Coronary artery (tissue), 2 donors: ENCODE measurements around the gene SLC26A4.

ENCODE experiments used
- DNase-seq: peaks from one replicate; pipeline ENCODE4 v3.0.0-alpha.2; 2017; ENCODE audit warnings: low spot score
- H3K27ac ChIP-seq, 2 donors: fragments of 200-600 bp; sonication (generic); one replicate each; pipeline ENCODE4 v1.5.1; 2016 to 2019
- H3K4me3 ChIP-seq: fragments of 200-600 bp; sonication (generic); 2 replicates; pipeline ENCODE4 v1.5.1; 2016; ENCODE audit warnings: mild to moderate bottlenecking, moderate library complexity
- CTCF ChIP-seq: fragments of 200-600 bp; sonication (generic); IDR thresholded peaks from one replicate; pipeline ENCODE4 v1.5.1; 2019; ENCODE audit warnings: antibody characterized with exemption

The SLC26A4 gene

GRCh38 chr7:107659666-107660065 lies 962 bp upstream of the SLC26A4 start:
- no peak for DNase-seq
- no peak overlapping the region for H3K4me3 ChIP-seq
- no peak for TF ChIP-seq CTCF
- H3K27ac ChIP-seq: no peak overlapping the region

DNA sequence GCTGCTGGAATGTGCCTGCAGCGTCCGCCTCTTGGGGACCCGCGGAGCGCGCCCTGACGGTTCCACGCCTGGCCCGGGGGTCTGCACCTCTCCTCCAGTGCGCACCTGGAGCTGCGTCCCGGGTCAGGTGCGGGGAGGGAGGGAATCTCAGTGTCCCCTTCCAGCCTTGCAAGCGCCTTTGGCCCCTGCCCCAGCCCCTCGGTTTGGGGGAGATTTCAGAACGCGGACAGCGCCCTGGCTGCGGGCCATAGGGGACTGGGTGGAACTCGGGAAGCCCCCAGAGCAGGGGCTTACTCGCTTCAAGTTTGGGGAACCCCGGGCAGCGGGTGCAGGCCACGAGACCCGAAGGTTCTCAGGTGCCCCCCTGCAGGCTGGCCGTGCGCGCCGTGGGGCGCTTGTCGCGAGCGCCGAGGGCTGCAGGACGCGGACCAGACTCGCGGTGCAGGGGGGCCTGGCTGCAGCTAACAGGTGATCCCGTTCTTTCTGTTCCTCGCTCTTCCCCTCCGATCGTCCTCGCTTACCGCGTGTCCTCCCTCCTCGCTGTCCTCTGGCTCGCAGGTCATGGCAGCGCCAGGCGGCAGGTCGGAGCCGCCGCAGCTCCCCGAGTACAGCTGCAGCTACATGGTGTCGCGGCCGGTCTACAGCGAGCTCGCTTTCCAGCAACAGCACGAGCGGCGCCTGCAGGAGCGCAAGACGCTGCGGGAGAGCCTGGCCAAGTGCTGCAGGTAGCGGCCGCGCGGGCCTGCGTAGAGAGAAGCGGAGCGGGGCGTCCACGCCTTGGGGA lies 645 bp downstream of the SLC26A4 start:
- Histone ChIP-seq H3K4me3 (peak overlapping the region; percentile 77), H3K27ac (no peak overlapping the region)
- no peak for TF ChIP-seq CTCF
- DNase-seq: peak; percentile 75

DNA sequence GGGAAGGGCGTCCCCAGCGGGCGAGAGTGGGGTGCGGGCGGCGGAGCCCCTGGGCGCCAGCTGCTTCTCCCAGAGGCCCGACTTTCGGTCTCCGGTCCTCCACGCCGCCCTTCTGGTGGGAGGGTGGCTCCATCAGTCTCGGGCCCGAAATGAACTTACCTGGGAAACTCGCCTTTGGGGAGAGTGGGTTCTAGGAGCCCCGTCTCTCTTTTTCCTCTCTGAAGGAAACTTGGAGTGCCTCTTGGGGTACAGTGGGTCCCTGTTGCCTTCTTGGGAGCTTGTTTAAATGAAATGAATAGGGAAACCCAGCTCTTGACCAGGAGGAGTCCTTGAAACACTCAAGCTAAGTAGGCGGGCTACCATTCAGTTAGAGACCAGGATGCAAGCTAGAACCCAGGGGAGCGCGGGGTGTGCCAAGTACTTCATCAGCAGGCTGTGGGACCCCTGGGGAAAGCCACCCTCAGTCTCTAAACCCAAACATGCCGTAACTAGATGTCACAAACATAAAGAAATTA lies 1.3 kb downstream of the SLC26A4 start:
- H3K4me3 ChIP-seq: peak overlapping the region; percentile 77
- TF ChIP-seq CTCF: no peak
- no peak for DNase-seq
- H3K27ac ChIP-seq: no peak overlapping the region

DNA sequence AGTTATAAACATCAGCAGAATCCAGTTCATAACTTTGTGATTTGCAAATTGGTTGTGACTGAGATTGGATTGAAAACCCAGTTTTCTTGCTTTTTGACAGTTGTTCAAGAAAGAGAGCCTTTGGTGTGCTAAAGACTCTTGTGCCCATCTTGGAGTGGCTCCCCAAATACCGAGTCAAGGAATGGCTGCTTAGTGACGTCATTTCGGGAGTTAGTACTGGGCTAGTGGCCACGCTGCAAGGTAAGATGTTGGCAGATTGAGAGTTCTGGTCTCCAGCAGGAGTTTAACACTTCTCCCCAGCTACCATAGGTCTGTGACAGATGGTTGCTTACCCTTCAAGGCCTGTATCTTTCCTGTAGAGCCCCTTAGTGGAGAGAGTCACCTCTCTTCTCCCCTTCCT lies 2.6 kb downstream of the SLC26A4 start:
- no peak overlapping the region for H3K27ac ChIP-seq
- DNase-seq: no peak
- no peak for TF ChIP-seq CTCF
- H3K4me3 ChIP-seq: no peak overlapping the region

DNA sequence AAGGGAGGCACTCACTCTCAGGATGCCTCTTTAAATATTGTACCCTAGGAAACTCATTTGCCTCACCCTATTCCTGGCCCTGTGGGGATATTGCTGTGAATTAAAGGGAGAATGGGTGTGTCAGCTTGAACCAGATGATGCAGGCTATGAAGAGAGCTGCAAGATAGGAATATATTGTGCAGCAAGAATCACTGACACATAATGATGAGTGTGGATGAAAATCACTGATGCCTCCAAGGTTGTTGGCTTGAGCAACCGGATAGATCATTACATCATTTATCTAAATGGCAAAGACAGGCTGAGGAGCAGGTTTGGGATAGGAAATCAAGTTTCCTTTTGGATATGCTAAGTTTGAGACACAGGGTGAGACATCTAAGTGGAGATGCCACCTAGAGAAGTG lies 6.2 kb downstream of the SLC26A4 start:
- TF ChIP-seq CTCF: no peak
- Histone ChIP-seq H3K4me3 (no peak overlapping the region), H3K27ac (no peak overlapping the region)
- DNase-seq: no peak

- Histone ChIP-seq H3K27ac (no peak overlapping the region), H3K4me3 (no peak overlapping the region)
- no peak for DNase-seq
- no peak for TF ChIP-seq CTCF
Observed at GRCh38 chr7:107667341-107667740, 6.7 kb downstream of the SLC26A4 start.

- Histone ChIP-seq H3K4me3 (no peak overlapping the region), H3K27ac (no peak overlapping the region)
- no peak for DNase-seq
- no peak for TF ChIP-seq CTCF
Observed at GRCh38 chr7:107668296-107668695, 7.7 kb downstream of the SLC26A4 start.
